Measurements from ENCODE around the gene YTHDF2. TPM values are rescaled to one million over a fixed set of nuclear protein-coding genes. Genes with fewer than 3 reads are reported as not detected.

The YTHDF2 gene
- total RNA-seq, 1 donor from 2014 or later, result 97.5 TPM

- peaks cover 8% of the 10 kb centered on the region for H3K4me1 Mint-ChIP-seq (ENCODE audit: low read depth, unreplicated experiment)
- H3K27me3 ChIP-seq (ENCODE audit: insufficient read depth, low read length), result no peaks in the 10 kb centered on the region
- peaks cover 3% of the 10 kb centered on the region for H3K36me3 Mint-ChIP-seq (ENCODE audit: low read depth, unreplicated experiment)
- DNase-seq (ENCODE audit: low read depth), result no peak
- no peak overlapping the region for H3K4me2 ChIP-seq (ENCODE audit: low read length)
- H3K27ac Mint-ChIP-seq (ENCODE audit: unreplicated experiment), result no peak overlapping the region
- H2AFZ ChIP-seq (ENCODE audit: low read depth, low read length), result no peak overlapping the region
- no peaks in the 10 kb centered on the region for H3K9me3 Mint-ChIP-seq (ENCODE audit: unreplicated experiment)
- no peak for FAIRE-seq
- H3K9ac ChIP-seq (ENCODE audit: low read length), result no peak overlapping the region
- H3K27ac ChIP-seq (ENCODE audit: low read depth, low read length), result no peak overlapping the region
- H4K20me1 ChIP-seq (ENCODE audit: insufficient read depth, low read length), result no peaks in the 10 kb centered on the region
- TF ChIP-seq CTCF (IDR thresholded peaks at IDR 0.05; ENCODE audit: insufficient read depth, low read depth, low read length), result no peak
- peaks cover 6% of the 10 kb centered on the region for H3K4me1 ChIP-seq (ENCODE audit: insufficient read depth, low read length)
- no peaks in the 10 kb centered on the region for H3K9me3 ChIP-seq (ENCODE audit: insufficient read depth, low read depth, low read length)
- no peaks in the 10 kb centered on the region for H3K79me2 ChIP-seq (ENCODE audit: insufficient read depth, low read length)
- H3K36me3 ChIP-seq (ENCODE audit: insufficient read depth, low read length), result peaks cover 8% of the 10 kb centered on the region
- no peaks in the 10 kb centered on the region for H3K27me3 Mint-ChIP-seq (ENCODE audit: low read depth, unreplicated experiment)
- no peak overlapping the region for H3K4me3 ChIP-seq (ENCODE audit: insufficient read depth, low read depth, low read length)
- H3K4me3 Mint-ChIP-seq (ENCODE audit: unreplicated experiment), result no peak overlapping the region
Measured at GRCh38 chr1:28716336-28716735, 20.4 kb upstream of the YTHDF2 start.

- TF ChIP-seq CTCF (IDR thresholded peaks at IDR 0.05; ENCODE audit: insufficient read depth, low read depth, low read length) (no peak), EZH2 (IDR thresholded peaks at IDR 0.05; ENCODE audit: insufficient read depth, low read length) (no peak)
- Mint-ChIP-seq H3K9me3 (ENCODE audit: unreplicated experiment) (no peaks in the 10 kb centered on the region), H3K4me1 (ENCODE audit: low read depth, unreplicated experiment) (peaks cover 8% of the 10 kb centered on the region), H3K27me3 (ENCODE audit: low read depth, unreplicated experiment) (no peaks in the 10 kb centered on the region), H3K36me3 (ENCODE audit: low read depth, unreplicated experiment) (peaks cover 3% of the 10 kb centered on the region), H3K27ac (ENCODE audit: unreplicated experiment) (no peak overlapping the region), H3K4me3 (ENCODE audit: unreplicated experiment) (no peak overlapping the region)
- DNase-seq (ENCODE audit: low read depth) (no peak), FAIRE-seq (no peak)
- H4K20me1 ChIP-seq (ENCODE audit: insufficient read depth, low read length), result no peaks in the 10 kb centered on the region
- H3K27ac ChIP-seq (ENCODE audit: low read depth, low read length), result no peak overlapping the region
- no peak overlapping the region for H3K9ac ChIP-seq (ENCODE audit: low read length)
- H2AFZ ChIP-seq (ENCODE audit: low read depth, low read length), result no peak overlapping the region
- no peaks in the 10 kb centered on the region for H3K9me3 ChIP-seq (ENCODE audit: insufficient read depth, low read depth, low read length)
- H3K4me3 ChIP-seq (ENCODE audit: insufficient read depth, low read depth, low read length), result no peak overlapping the region
- H3K79me2 ChIP-seq (ENCODE audit: insufficient read depth, low read length), result no peaks in the 10 kb centered on the region
- no peaks in the 10 kb centered on the region for H3K27me3 ChIP-seq (ENCODE audit: insufficient read depth, low read length)
- peaks cover 6% of the 10 kb centered on the region for H3K4me1 ChIP-seq (ENCODE audit: insufficient read depth, low read length)
- peaks cover 5% of the 10 kb centered on the region for H3K36me3 ChIP-seq (ENCODE audit: insufficient read depth, low read length)
- H3K4me2 ChIP-seq (ENCODE audit: low read length), result no peak overlapping the region
Measured at GRCh38 chr1:28718166-28718565, 18.6 kb upstream of the YTHDF2 start.

GRCh38 chr1:28718586-28719331 is 18.0 kb upstream of the YTHDF2 start:
- Histone ChIP-seq H3K36me3 (ENCODE audit: insufficient read depth, low read length) (peaks cover 5% of the 10 kb centered on the region), H3K4me1 (ENCODE audit: insufficient read depth, low read length) (peaks cover 6% of the 10 kb centered on the region), H4K20me1 (ENCODE audit: insufficient read depth, low read length) (no peaks in the 10 kb centered on the region), H2AFZ (ENCODE audit: low read depth, low read length) (no peak overlapping the region), H3K4me2 (ENCODE audit: low read length) (no peak overlapping the region), H3K4me3 (ENCODE audit: insufficient read depth, low read depth, low read length) (no peak overlapping the region), H3K27me3 (ENCODE audit: insufficient read depth, low read length) (no peaks in the 10 kb centered on the region), H3K9ac (ENCODE audit: low read length) (no peak overlapping the region), H3K27ac (ENCODE audit: low read depth, low read length) (no peak overlapping the region), H3K9me3 (ENCODE audit: insufficient read depth, low read depth, low read length) (no peaks in the 10 kb centered on the region), H3K79me2 (ENCODE audit: insufficient read depth, low read length) (no peaks in the 10 kb centered on the region)
- Mint-ChIP-seq H3K4me3 (ENCODE audit: unreplicated experiment) (no peak overlapping the region), H3K27ac (ENCODE audit: unreplicated experiment) (no peak overlapping the region), H3K4me1 (ENCODE audit: low read depth, unreplicated experiment) (peaks cover 8% of the 10 kb centered on the region), H3K36me3 (ENCODE audit: low read depth, unreplicated experiment) (no peaks in the 10 kb centered on the region), H3K27me3 (ENCODE audit: low read depth, unreplicated experiment) (no peaks in the 10 kb centered on the region), H3K9me3 (ENCODE audit: unreplicated experiment) (no peaks in the 10 kb centered on the region)
- FAIRE-seq, result no peak
- peak; percentile 46 for DNase-seq (ENCODE audit: low read depth)
- TF ChIP-seq EZH2 (IDR thresholded peaks at IDR 0.05; ENCODE audit: insufficient read depth, low read length) (no peak), CTCF (IDR thresholded peaks at IDR 0.05; ENCODE audit: insufficient read depth, low read depth, low read length) (no peak)
